Stimulated activated memory B cell treated with anti-CD40 and anti-IgM and Interleukin-4, amounts not matched to agents 10 μg/mL and 1 μg/mL and 100 μg/mL, for 72 hours (primary cell): Measurements from ENCODE around the gene MKLN1.
"Not testable (repeated sequence)": the region's sequence is repeated elsewhere in the genome, so short reads cannot be mapped to it uniquely, and the experiment has no call there.

Experiments used
- ATAC-seq: fragments of 150-1000 bp; cut with Tn5 transposase; 2 replicates; pipeline ENCODE4 v1.10.0; 2021
- H3K27ac Mint-ChIP-seq: one replicate; pipeline ENCODE4 v1.8.0; 2022; ENCODE audit warnings: mild to moderate bottlenecking, mixed read lengths
- H3K27me3 Mint-ChIP-seq: one replicate; pipeline ENCODE4 v1.8.0; 2022; ENCODE audit warnings: mixed read lengths
- H3K36me3 Mint-ChIP-seq: one replicate; pipeline ENCODE4 v1.8.0; 2022; ENCODE audit warnings: mixed read lengths
- H3K4me1 Mint-ChIP-seq: one replicate; pipeline ENCODE4 v1.8.0; 2022; ENCODE audit warnings: mixed read lengths
- H3K4me3 Mint-ChIP-seq: one replicate; pipeline ENCODE4 v1.8.0; 2022; ENCODE audit warnings: mild to moderate bottlenecking, moderate library complexity, mixed read lengths
- H3K9me3 Mint-ChIP-seq: one replicate; pipeline ENCODE4 v1.8.0; 2022; ENCODE audit warnings: mixed read lengths

MKLN1 gene

DNA sequence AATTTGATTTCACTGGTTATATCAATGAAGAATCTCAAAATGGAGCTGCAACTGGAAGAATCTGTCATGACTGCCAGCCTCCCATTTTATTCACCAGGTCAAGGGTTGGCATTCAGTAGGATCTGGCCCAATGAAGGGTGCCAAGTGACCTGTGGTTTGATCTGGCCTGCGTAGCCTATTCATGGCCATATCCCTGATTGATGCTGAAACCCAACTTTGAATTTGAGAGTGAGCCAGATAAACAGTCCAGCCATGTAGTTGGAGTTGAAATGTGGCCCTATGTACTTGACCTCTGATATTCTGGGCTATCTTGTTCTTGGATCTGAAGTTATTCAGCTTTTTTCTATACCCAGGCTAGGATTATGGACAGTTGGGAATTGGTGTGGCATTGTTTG is 1.5 kb downstream of the MKLN1 start:
- peaks cover 13% of the 10 kb centered on the region for H3K36me3 Mint-ChIP-seq
- peak overlapping the region; percentile 98 for H3K27ac Mint-ChIP-seq
- peak overlapping the region; percentile 50 for H3K4me3 Mint-ChIP-seq
- H3K4me1 Mint-ChIP-seq = peaks cover 53% of the 10 kb centered on the region
- no peaks in the 10 kb centered on the region for H3K27me3 Mint-ChIP-seq
- no peak for ATAC-seq
- H3K9me3 Mint-ChIP-seq = no peaks in the 10 kb centered on the region

GRCh38 chr7:131330299-131330698 is 2.6 kb downstream of the MKLN1 start:
- Mint-ChIP-seq H3K36me3 (peaks cover 16% of the 10 kb centered on the region), H3K4me1 (peaks cover 42% of the 10 kb centered on the region), H3K4me3 (no peak overlapping the region), H3K27me3 (no peaks in the 10 kb centered on the region), H3K9me3 (no peaks in the 10 kb centered on the region), H3K27ac (no peak overlapping the region)
- no peak for ATAC-seq

GRCh38 chr7:131331806-131332205 is 4.1 kb downstream of the MKLN1 start:
- Mint-ChIP-seq H3K27ac (peak overlapping the region; percentile 44), H3K4me1 (peaks cover 39% of the 10 kb centered on the region), H3K36me3 (peaks cover 29% of the 10 kb centered on the region), H3K4me3 (no peak overlapping the region), H3K9me3 (peaks cover 11% of the 10 kb centered on the region), H3K27me3 (no peaks in the 10 kb centered on the region)
- ATAC-seq = no peak

GRCh38 chr7:131332729-131333128 is 5.1 kb downstream of the MKLN1 start:
- H3K9me3 Mint-ChIP-seq = peaks cover 14% of the 10 kb centered on the region
- peaks cover 36% of the 10 kb centered on the region for H3K4me1 Mint-ChIP-seq
- H3K4me3 Mint-ChIP-seq, H3K27ac Mint-ChIP-seq, ATAC-seq, H3K27me3 Mint-ChIP-seq: not testable (repeated sequence)
- H3K36me3 Mint-ChIP-seq = peaks cover 36% of the 10 kb centered on the region

DNA sequence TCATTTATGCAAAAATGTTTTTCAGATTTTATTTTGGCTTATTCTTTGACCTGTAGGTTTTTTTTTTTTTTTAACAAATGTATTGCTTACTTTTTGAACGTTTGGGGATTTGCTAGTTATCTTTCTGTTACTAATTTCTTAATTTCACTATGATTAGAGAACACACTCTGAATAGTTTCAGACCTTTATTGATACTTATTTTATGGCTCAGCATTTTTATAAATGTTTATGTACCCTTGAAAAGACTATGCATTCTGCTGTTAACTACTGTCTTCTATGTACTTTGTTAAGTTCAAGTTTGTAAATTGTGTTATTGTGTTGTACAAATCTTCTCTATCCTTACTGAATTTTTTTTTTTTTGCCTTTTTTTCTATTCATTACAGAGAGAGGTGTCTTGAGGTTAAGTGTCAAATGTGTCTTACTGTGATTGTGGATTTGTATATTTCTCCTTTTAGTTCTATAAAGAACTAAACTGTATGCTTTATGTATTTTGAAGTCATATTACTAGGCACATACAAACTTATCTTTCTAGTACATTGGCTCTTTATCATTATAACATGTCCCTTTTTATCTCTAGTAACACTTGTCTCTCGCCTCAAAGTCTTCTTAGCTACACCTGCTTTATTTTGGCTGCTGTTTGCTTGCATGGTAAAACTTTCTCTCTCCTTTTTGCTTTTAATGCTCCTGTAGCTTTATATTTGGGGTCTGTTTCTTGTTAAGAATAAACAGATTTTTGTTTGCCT is 8.1 kb downstream of the MKLN1 start:
- no peaks in the 10 kb centered on the region for H3K27me3 Mint-ChIP-seq
- ATAC-seq = no peak
- H3K36me3 Mint-ChIP-seq = peaks cover 58% of the 10 kb centered on the region
- peaks cover 16% of the 10 kb centered on the region for H3K9me3 Mint-ChIP-seq
- no peak overlapping the region for H3K4me3 Mint-ChIP-seq
- H3K4me1 Mint-ChIP-seq = peaks cover 25% of the 10 kb centered on the region
- no peak overlapping the region for H3K27ac Mint-ChIP-seq

DNA sequence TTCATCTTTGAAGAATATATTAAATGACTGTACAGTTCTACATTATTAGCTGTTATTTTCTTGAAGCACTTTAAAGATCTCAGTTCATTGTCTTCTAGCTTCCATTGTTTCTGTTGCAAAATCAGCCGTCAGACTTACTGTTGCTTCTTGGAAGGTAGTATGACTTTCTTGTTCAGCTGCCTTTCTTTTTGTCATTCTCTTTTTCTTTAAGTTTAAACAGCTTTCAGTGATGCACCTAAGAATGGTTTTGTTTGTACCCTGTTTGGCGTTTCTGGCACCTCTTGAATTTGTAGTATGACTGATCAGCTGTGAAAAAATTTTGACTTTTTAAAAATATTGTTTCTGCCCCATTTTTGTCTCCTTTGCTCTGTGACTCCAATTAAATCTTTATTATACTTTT is 9.3 kb downstream of the MKLN1 start:
- no peak for ATAC-seq
- Mint-ChIP-seq H3K27ac (no peak overlapping the region), H3K27me3 (no peaks in the 10 kb centered on the region), H3K9me3 (peaks cover 16% of the 10 kb centered on the region), H3K4me1 (peaks cover 25% of the 10 kb centered on the region), H3K4me3 (no peak overlapping the region), H3K36me3 (peaks cover 58% of the 10 kb centered on the region)

DNA sequence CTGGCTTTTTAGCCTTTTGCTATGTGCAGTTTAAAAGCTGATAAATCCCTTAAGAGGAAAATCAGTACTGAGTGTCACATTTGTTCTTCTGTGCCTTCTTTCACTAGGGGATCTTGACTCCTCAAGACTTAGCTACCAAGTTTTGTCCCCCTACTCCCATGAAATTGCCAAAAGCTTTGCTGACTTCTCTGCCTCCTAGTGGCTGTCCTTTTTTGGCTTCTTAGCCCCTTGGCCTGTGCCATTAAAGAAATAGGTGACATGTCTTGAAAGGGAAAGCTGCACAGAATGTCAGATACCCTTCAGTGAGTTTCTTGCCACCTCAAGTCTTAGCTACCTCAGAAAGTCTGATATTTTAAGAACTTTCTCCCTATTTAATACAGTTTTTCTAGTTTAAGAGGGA is 10.5 kb downstream of the MKLN1 start:
- no peak for ATAC-seq
- peaks cover 52% of the 10 kb centered on the region for H3K36me3 Mint-ChIP-seq
- peaks cover 35% of the 10 kb centered on the region for H3K4me1 Mint-ChIP-seq
- no peak overlapping the region for H3K4me3 Mint-ChIP-seq
- H3K9me3 Mint-ChIP-seq = peaks cover 16% of the 10 kb centered on the region
- H3K27me3 Mint-ChIP-seq = no peaks in the 10 kb centered on the region
- no peak overlapping the region for H3K27ac Mint-ChIP-seq

GRCh38 chr7:131338691-131339390 is 11.2 kb downstream of the MKLN1 start:
- Mint-ChIP-seq H3K4me1 (peaks cover 36% of the 10 kb centered on the region), H3K4me3 (no peak overlapping the region), H3K27me3 (no peaks in the 10 kb centered on the region), H3K9me3 (peaks cover 16% of the 10 kb centered on the region), H3K36me3 (peaks cover 48% of the 10 kb centered on the region), H3K27ac (no peak overlapping the region)
- no peak for ATAC-seq

- Mint-ChIP-seq H3K9me3 (peaks cover 6% of the 10 kb centered on the region), H3K27me3 (no peaks in the 10 kb centered on the region), H3K4me1 (peaks cover 29% of the 10 kb centered on the region), H3K27ac (no peak overlapping the region), H3K4me3 (no peak overlapping the region), H3K36me3 (peaks cover 30% of the 10 kb centered on the region)
- ATAC-seq = no peak
Measured at GRCh38 chr7:131341690-131342089, 14.0 kb downstream of the MKLN1 start.

DNA sequence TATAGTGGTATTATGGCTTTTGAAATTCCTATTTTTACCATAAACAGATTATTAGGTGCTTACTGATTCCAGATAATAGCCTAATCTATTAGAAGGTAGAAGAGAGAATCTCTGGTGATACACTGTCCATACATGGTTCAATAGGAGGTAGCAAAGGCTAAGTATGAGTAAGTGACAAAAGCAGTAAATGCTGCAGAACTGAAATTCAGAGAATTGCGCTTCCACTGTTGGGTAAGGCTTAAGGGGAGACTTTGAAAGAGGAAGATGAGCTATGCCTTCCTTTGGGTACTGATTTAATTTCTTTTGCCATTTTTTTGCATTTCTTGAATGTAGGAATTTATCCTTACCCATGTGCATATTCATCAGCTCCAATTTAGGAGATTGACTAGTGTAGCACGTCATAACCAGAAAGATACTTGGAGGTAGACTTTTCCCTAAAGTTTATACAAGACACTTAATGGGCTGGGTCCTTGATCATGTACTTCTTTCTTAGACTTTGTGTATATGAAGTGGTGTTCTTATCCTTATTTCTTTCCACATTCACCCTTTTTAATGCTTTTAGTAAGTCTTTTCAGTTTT is 15.3 kb downstream of the MKLN1 start:
- H3K27ac Mint-ChIP-seq = no peak overlapping the region
- peaks cover 22% of the 10 kb centered on the region for H3K36me3 Mint-ChIP-seq
- H3K4me3 Mint-ChIP-seq = no peak overlapping the region
- peaks cover 2% of the 10 kb centered on the region for H3K9me3 Mint-ChIP-seq
- no peaks in the 10 kb centered on the region for H3K27me3 Mint-ChIP-seq
- peaks cover 42% of the 10 kb centered on the region for H3K4me1 Mint-ChIP-seq
- ATAC-seq = no peak

- Mint-ChIP-seq H3K36me3 (peaks cover 6% of the 10 kb centered on the region), H3K4me1 (peaks cover 30% of the 10 kb centered on the region), H3K4me3 (no peak overlapping the region), H3K9me3 (no peaks in the 10 kb centered on the region), H3K27me3 (no peaks in the 10 kb centered on the region), H3K27ac (no peak overlapping the region)
- ATAC-seq = no peak
Measured at GRCh38 chr7:131346885-131347592, 19.4 kb downstream of the MKLN1 start.

- Mint-ChIP-seq H3K27me3 (no peaks in the 10 kb centered on the region), H3K27ac (no peak overlapping the region), H3K36me3 (peaks cover 12% of the 10 kb centered on the region), H3K9me3 (no peaks in the 10 kb centered on the region), H3K4me3 (no peak overlapping the region), H3K4me1 (peaks cover 51% of the 10 kb centered on the region)
- no peak for ATAC-seq
Measured at GRCh38 chr7:131352032-131352431, 24.4 kb downstream of the MKLN1 start.

GRCh38 chr7:131354390-131354789 is 26.7 kb downstream of the MKLN1 start:
- no peaks in the 10 kb centered on the region for H3K9me3 Mint-ChIP-seq
- no peak overlapping the region for H3K27ac Mint-ChIP-seq
- H3K27me3 Mint-ChIP-seq = no peaks in the 10 kb centered on the region
- H3K4me3 Mint-ChIP-seq = no peak overlapping the region
- peaks cover 12% of the 10 kb centered on the region for H3K36me3 Mint-ChIP-seq
- H3K4me1 Mint-ChIP-seq = peaks cover 59% of the 10 kb centered on the region
- ATAC-seq = no peak

GRCh38 chr7:131355917-131356777 is 28.5 kb downstream of the MKLN1 start:
- no peaks in the 10 kb centered on the region for H3K9me3 Mint-ChIP-seq
- peaks cover 6% of the 10 kb centered on the region for H3K36me3 Mint-ChIP-seq
- no peaks in the 10 kb centered on the region for H3K27me3 Mint-ChIP-seq
- peaks cover 76% of the 10 kb centered on the region for H3K4me1 Mint-ChIP-seq
- no peak for ATAC-seq
- H3K27ac Mint-ChIP-seq = no peak overlapping the region
- H3K4me3 Mint-ChIP-seq = no peak overlapping the region
